Breast epithelium (tissue), 4 donors: ENCODE results near the gene FAM83C. TPM values are rescaled to one million over a fixed set of nuclear protein-coding genes. Genes with fewer than 3 reads are reported as not detected.

Experiments used
- DNase-seq, 2 donors: peaks; one replicate each; pipeline ENCODE4 v3.0.0-alpha.2; 2019; ENCODE audit warnings: low spot score in 2 of 2
- H3K27ac ChIP-seq, 2 donors: fragments of 200-600 bp; sonication (generic) in 1 of 2; one replicate each; pipeline ENCODE4 v1.5.1; 2016 to 2019; ENCODE audit warnings: mild to moderate bottlenecking in 1 of 2
- H3K27me3 ChIP-seq, 2 donors: fragments of 200-600 bp; sonication (generic) in 1 of 2; one replicate each; pipeline versions ENCODE4 v1.5.1 to v1.6.0; 2017 to 2019; ENCODE audit warnings: control low read depth in 1 of 2, mild to moderate bottlenecking in 1 of 2
- H3K36me3 ChIP-seq: fragments of 200-600 bp; one replicate; pipeline ENCODE4 v1.5.1; 2019
- H3K4me1 ChIP-seq, 2 donors: fragments of 200-600 bp; sonication (generic); one replicate each; pipeline ENCODE4 v1.5.1; 2016 to 2019; ENCODE audit warnings: control low read depth in 1 of 2
- H3K4me3 ChIP-seq, 3 donors: fragments of 200-600 bp; sonication (generic); 1 replicate in 2 of 3; 2 replicates in 1 of 3; pipeline ENCODE4 v1.5.1; 2016 to 2019; ENCODE audit warnings: mild to moderate bottlenecking in 3 of 3, moderate library complexity in 2 of 3
- H3K9me3 ChIP-seq, 2 donors: fragments of 200-600 bp; sonication (generic) in 1 of 2; one replicate each; pipeline ENCODE4 v1.5.1; 2016 to 2019; ENCODE audit warnings: control low read depth in 1 of 2
- POLR2A ChIP-seq: fragments of 450-650 bp; IDR thresholded peaks from one replicate; pipeline ENCODE4 v1.6.1; 2016; ENCODE audit warnings: antibody characterized with exemption, mild to moderate bottlenecking, moderate library complexity
- POLR2AphosphoS5 ChIP-seq, 3 donors: sonication (generic); formaldehyde crosslinking; IDR thresholded peaks; one replicate each; pipeline ENCODE4 v1.6.1; 2017; ENCODE audit warnings: antibody characterized with exemption in 3 of 3
- intact Hi-C: fragments of 100-400 bp; cut with DNase I; formaldehyde crosslinking; loops from one replicate; pipeline ENCODE4 v1.15.1; 2023; ENCODE audit warnings: low total_unique reads
- total RNA-seq, 3 donors: library from RNA; depleted of rRNA; stranded (reverse); fragments of >200 nt; gene quantifications; one replicate each; pipeline ENCODE4 v1.1.0, GENCODE V29; 2016
- TF ChIP-seq, protein P1 (sequence below), 3 donors: fragments of 450-650 bp; IDR thresholded peaks; one replicate each; pipeline ENCODE4 v1.5.1; 2016 to 2017; ENCODE audit warnings: antibody characterized with exemption in 3 of 3, mild to moderate bottlenecking in 3 of 3, moderate library complexity in 3 of 3

The FAM83C gene
- total RNA-seq, 3 donors from 2014 or later, result 0.15 TPM; not detected in 2

GRCh38 chr20:35326021-35326739, 34.0 kb upstream of the FAM83C start:
- H3K27me3 ChIP-seq, result no peaks in the 10 kb centered on the region
- DNase-seq, result no peak
- no peak overlapping the region for H3K27ac ChIP-seq
- no peaks in the 10 kb centered on the region for H3K36me3 ChIP-seq
- H3K4me1 ChIP-seq, result no peaks in the 10 kb centered on the region
- H3K4me3 ChIP-seq, result no peak overlapping the region
- intact Hi-C loops, result no loop called here
- TF ChIP-seq POLR2AphosphoS5 (IDR thresholded peaks at IDR 0.05) (no peak), POLR2A (no peak)
- TF ChIP-seq, protein P1, sequence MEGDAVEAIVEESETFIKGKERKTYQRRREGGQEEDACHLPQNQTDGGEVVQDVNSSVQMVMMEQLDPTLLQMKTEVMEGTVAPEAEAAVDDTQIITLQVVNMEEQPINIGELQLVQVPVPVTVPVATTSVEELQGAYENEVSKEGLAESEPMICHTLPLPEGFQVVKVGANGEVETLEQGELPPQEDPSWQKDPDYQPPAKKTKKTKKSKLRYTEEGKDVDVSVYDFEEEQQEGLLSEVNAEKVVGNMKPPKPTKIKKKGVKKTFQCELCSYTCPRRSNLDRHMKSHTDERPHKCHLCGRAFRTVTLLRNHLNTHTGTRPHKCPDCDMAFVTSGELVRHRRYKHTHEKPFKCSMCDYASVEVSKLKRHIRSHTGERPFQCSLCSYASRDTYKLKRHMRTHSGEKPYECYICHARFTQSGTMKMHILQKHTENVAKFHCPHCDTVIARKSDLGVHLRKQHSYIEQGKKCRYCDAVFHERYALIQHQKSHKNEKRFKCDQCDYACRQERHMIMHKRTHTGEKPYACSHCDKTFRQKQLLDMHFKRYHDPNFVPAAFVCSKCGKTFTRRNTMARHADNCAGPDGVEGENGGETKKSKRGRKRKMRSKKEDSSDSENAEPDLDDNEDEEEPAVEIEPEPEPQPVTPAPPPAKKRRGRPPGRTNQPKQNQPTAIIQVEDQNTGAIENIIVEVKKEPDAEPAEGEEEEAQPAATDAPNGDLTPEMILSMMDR (IDR thresholded peaks at IDR 0.05), result no peak
- H3K9me3 ChIP-seq, result no peaks in the 10 kb centered on the region

GRCh38 chr20:35325401-35325800, 33.2 kb upstream of the FAM83C start:
- no peaks in the 10 kb centered on the region for H3K9me3 ChIP-seq
- no peaks in the 10 kb centered on the region for H3K4me1 ChIP-seq
- intact Hi-C loops, result no loop called here
- no peaks in the 10 kb centered on the region for H3K27me3 ChIP-seq
- DNase-seq, result no peak
- no peak overlapping the region for H3K4me3 ChIP-seq
- no peaks in the 10 kb centered on the region for H3K36me3 ChIP-seq
- TF ChIP-seq, protein P1 (IDR thresholded peaks at IDR 0.05), result no peak
- no peak for TF ChIP-seq POLR2AphosphoS5 (IDR thresholded peaks at IDR 0.05)
- TF ChIP-seq POLR2A, result no peak
- no peak overlapping the region for H3K27ac ChIP-seq

DNA sequence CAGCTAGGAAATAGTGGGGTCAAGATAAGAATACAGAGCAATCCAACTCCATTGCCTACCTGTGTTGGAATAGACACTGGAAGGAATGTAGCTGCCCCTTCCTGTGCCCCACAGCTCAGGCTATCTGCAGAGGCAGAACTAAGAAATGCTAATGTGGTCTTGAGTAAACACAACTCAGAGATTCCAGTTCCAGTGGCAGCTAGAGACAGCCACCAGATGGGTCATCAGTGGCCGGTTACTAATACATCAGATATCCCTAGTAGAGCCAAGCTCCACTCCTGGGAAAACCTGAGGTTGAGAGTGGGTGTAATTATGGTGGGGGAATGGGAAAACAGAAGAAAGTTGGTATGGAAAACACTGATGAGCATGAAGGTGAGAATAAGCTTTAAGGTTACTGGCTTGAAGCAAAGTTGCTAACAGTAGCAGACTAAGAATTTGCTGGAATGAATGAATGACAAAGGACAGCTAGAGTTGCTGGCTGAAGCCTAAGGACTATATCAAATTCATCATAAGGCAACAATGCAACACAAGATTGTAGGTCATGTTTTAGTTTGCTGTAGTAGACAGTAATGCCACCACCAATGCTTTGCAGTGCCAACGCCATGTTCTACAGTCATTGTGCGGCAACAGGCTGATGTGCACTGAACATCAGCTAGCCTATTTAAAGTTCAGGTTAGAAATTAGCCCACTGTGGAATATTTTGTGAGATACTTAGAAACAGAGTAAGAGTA, 28.3 kb upstream of the FAM83C start:
- Histone ChIP-seq H3K4me1 (no peaks in the 10 kb centered on the region), H3K27ac (no peak overlapping the region)
- intact Hi-C loops, result no loop called here

DNA sequence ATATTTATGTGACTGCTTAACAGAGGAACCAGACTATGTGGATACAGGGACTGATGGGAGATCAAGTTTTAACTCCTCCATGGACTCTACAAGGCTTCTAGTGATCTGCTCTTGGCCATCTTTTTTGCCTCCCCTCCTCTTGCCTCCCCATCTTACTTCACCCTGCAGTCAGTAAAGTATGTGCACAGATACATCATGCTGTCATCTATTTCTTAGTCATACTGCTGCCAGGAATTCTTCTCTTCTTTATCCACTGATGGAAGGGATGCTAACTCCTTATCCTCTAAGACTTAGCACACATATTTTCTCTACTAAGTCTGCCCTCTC, 27.6 kb upstream of the FAM83C start:
- Histone ChIP-seq H3K27me3 (no peaks in the 10 kb centered on the region), H3K4me3 (no peak overlapping the region), H3K36me3 (no peaks in the 10 kb centered on the region), H3K4me1 (no peaks in the 10 kb centered on the region), H3K9me3 (no peaks in the 10 kb centered on the region), H3K27ac (no peak overlapping the region)
- TF ChIP-seq POLR2A, result no peak
- TF ChIP-seq POLR2AphosphoS5 (IDR thresholded peaks at IDR 0.05), result no peak
- TF ChIP-seq, protein P1 (IDR thresholded peaks at IDR 0.05), result no peak
- intact Hi-C loops, result no loop called here
- no peak for DNase-seq

More for the DNA sequence above, 28.3 kb upstream of the FAM83C start:
- DNase-seq, result no peak
- Histone ChIP-seq H3K4me3 (no peak overlapping the region), H3K9me3 (no peaks in the 10 kb centered on the region), H3K27me3 (no peaks in the 10 kb centered on the region), H3K36me3 (no peaks in the 10 kb centered on the region)
- TF ChIP-seq, protein P1 (IDR thresholded peaks at IDR 0.05), result no peak
- TF ChIP-seq POLR2AphosphoS5 (IDR thresholded peaks at IDR 0.05) (no peak), POLR2A (no peak)

DNA sequence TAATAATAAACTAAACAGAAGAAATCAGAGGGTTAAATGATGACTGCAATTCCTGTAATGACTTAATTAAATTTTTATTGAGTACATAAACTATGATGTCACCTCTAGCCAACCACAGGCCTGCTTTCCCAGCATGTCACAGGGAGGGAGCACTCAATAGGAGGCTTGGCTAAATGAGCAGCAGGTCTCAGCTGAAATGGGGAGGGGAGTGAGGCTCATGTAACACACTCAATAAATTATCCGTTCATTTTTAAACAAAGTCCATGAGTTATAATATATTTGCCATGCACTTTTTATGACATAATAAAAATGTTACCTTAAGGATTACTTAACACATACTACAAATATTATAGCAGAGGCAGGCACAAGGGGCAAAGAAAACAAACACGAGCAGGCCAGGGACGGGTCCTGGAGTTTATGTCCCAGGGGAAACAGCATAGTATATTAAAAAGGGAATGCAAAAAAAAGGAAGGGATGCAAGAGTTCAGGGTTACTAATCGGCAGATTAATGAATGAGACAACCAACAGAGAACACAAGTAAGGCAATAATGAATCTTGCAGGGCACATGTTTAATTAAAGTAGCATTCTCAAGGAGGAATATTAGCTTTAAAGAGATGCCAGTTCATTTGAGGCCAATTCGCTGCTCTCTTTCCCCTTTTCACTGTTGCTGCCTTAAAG, 27.1 kb upstream of the FAM83C start:
- no peaks in the 10 kb centered on the region for H3K9me3 ChIP-seq
- H3K27ac ChIP-seq, result peak overlapping the region; percentile 23 to 65
- TF ChIP-seq POLR2AphosphoS5 (IDR thresholded peaks at IDR 0.05) (no peak), POLR2A (no peak)
- TF ChIP-seq, protein P1 (IDR thresholded peaks at IDR 0.05), result no peak
- no peak for DNase-seq
- no peaks in the 10 kb centered on the region for H3K27me3 ChIP-seq
- no peak overlapping the region for H3K4me3 ChIP-seq
- intact Hi-C loops, result no loop called here
- H3K36me3 ChIP-seq, result no peaks in the 10 kb centered on the region
- H3K4me1 ChIP-seq, result no peaks in the 10 kb centered on the region
